Measurements from ENCODE around the gene ENO3.
A peak's percentile ranks its signal among the peaks of the same experiment; 100 is the strongest.
"Not testable (repeated sequence)": the region's sequence is repeated elsewhere in the genome, so short reads cannot be mapped to it uniquely, and the experiment has no call there.

ENO3 gene

GRCh38 chr17:4950746-4951204 lies at the start of gene ENO3:
Gene ENO3, plus strand, starts transcription at chr17:4951119. Its CDS starts 711 bp downstream, at chr17:4951830.
- no peak for DNase-seq

GRCh38 chr17:4901648-4902344 lies 49.1 kb upstream of the ENO3 start:
- DNase-seq, result no peak

GRCh38 chr17:4902540-4902939 lies 48.4 kb upstream of the ENO3 start:
- no peak for DNase-seq

GRCh38 chr17:4903051-4903818 lies 47.7 kb upstream of the ENO3 start, which contains the start of gene CHRNE:
Gene CHRNE, minus strand, starts transcription at chr17:4903098. Its CDS starts 35 bp downstream, at chr17:4903063.
- DNase-seq, result peak; percentile 54

DNA sequence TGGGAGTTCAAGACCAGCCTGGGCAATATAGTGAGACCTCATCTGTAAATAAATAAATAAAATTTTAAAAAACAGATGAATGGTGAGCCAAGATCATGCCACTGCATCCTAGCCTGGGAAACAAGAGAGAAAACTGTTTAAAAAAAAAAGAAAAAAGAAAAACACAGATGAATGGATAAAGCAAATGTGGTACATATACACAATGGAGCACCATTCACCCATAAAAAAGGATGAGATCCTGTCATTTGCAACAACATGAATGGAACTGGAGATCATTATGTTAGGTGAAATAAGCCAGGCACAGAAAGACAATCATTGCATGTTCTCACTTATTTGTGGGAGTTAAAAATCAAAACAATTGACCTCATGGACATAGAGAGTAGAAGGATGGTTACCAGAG lies 44.3 kb upstream of the ENO3 start:
- not testable (repeated sequence) for DNase-seq

- no peak for DNase-seq
Measured at GRCh38 chr17:4908301-4908700, 42.6 kb upstream of the ENO3 start.

DNA sequence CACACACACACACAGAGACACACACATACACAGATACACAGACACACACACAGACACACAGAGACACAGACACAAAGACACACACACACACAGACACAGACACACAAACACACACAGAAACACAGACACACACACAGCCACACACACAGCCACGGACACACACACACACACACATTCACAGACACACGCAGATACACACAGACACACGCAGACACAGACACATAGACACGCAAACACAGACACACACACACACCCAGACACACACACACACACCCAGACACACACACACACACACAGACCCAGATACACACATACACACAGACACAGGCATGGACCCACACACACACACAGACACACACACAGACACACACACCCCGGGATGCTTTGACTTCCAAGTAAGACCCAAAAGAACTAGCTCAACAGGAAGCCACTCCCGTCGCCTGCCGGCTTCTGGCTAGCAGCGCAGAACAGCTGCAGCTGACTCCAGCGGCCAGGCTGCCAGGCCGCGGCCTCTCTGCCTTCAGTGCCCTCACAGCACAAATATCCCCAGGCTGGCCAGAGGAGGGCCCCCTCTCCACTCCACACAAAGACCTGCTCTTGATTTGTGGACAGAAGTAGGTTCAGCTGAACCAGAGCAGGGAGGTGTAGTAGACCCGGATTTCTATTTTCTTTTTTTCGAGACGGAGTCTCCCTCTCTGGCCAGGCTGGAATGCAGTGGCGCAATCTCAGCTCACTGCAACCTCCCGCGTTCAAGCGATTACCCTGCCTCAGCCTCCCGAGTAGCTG lies 42.0 kb upstream of the ENO3 start:
- peak; percentile 47 for DNase-seq

DNA sequence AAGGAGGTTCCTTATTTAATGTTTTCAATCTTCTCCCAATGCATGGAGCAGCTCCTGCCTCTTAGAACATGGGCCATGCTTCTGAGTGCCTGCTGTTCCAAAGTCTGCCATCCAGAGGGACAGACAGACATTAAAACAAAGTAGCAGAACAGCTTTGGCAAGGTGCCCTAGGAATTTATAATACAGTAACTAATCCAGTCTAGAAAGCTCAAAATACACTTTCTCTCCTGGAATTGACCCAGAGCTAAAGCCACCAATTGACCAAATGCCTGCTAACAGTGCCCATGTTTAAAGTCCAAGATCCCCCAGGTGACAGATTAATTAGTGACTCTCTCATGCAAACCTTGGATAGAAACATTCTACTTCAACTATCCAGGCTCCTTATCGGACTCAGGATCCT lies 36.9 kb upstream of the ENO3 start:
- DNase-seq, result no peak

- not testable (repeated sequence) for DNase-seq
Measured at GRCh38 chr17:4914551-4914950, 36.4 kb upstream of the ENO3 start.

DNA sequence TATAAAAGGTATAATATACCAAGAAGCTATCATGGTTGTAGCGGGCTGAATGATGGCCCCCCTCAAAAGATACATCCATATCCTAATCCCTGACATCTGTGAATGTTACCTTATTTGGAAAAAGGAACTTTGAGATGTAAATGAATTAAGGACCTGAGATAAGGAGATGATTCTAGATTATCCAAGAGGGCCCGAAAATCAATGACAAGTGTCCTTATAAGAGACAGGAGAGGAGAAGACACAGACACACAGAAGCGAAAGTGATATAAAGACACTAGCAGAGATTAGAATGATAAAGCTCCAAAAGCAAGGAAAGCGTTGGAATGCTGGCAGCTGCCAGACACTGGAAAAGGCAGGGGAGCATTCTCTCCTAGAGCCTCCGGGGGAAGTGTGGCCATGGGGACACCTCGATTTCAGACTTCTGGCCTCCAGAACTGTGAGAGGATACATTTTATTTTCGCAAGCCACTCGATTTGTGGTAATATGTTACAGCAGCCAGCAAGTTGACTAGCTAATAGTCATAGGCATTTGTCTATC lies 31.3 kb upstream of the ENO3 start:
- no peak for DNase-seq

- no peak for DNase-seq
Measured at GRCh38 chr17:4920351-4921048, 30.4 kb upstream of the ENO3 start.

GRCh38 chr17:4921320-4921719 lies 29.6 kb upstream of the ENO3 start:
- no peak for DNase-seq

DNA sequence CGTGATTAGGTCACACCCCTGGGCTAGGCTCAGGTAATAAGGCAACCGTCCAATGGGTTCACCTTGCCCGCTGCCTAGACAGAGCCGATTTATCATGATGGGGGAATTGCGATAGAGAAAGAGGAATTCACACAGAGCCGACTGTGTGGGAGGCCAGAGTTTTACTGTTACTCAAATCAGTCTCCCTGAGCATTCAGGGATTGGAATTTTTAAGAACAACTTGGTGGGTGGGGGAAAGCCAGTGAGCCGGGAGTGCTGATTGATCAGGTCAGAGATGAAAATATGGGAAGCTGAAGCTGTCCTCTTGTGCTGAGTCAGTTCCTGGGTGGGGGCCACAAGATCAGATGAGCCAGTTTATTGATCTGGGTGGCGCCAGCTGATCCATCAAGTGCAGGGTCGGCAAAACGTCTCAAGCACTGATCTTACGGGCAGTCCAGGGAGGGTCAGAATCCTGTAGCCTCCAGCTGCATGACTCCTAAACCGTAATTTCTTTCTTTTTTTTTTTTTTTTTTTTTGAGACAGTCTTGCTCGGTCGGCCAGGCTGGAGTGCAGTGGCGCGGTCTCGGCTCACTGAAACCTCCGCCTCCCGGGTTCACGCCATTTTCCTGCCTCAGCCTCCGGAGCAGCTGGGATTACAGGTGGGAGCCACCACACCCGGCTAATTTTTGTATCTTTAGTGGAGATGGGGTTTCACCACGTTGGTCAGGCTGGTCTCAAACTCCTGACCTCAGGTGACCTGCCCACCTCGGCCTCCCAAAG lies 24.2 kb upstream of the ENO3 start:
- DNase-seq, result not testable (repeated sequence)

DNA sequence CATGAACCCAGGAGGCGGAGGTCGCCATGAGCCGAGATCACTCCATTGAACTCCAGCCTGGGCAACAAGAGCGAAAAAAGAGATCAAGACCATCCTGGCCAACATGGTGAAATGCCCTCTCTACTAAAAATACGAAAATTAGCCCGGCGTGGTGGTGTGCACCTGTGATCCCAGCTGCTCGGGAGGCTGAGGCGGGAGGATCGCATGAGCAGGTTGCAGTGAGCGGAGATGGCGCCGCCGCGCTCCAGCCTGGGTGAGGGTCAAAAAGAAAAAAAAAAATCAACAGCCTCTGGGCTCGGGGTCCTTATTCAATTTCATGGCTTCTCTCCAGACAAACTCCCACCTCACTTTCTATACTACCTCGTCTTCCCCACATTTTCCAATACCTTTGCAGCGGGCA lies 22.0 kb upstream of the ENO3 start:
- DNase-seq, result no peak

- no peak for DNase-seq
Measured at GRCh38 chr17:4931963-4932362, 19.0 kb upstream of the ENO3 start, which contains the start of gene GP1BA. Gene GP1BA, plus strand, starts transcription at chr17:4932277. Its CDS starts 328 bp downstream, at chr17:4932605.

DNA sequence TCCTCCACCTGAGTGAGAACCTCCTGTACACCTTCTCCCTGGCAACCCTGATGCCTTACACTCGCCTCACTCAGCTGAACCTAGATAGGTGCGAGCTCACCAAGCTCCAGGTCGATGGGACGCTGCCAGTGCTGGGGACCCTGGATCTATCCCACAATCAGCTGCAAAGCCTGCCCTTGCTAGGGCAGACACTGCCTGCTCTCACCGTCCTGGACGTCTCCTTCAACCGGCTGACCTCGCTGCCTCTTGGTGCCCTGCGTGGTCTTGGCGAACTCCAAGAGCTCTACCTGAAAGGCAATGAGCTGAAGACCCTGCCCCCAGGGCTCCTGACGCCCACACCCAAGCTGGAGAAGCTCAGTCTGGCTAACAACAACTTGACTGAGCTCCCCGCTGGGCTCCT lies 18.2 kb upstream of the ENO3 start:
- no peak for DNase-seq

DNA sequence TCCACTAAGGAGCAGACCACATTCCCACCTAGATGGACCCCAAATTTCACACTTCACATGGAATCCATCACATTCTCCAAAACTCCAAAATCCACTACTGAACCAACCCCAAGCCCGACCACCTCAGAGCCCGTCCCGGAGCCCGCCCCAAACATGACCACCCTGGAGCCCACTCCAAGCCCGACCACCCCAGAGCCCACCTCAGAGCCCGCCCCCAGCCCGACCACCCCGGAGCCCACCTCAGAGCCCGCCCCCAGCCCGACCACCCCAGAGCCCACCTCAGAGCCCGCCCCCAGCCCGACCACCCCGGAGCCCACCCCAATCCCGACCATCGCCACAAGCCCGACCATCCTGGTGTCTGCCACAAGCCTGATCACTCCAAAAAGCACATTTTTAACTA lies 17.3 kb upstream of the ENO3 start:
- no peak for DNase-seq

GRCh38 chr17:4934173-4934979 lies 16.5 kb upstream of the ENO3 start:
- DNase-seq, result no peak

GRCh38 chr17:4935650-4936049 lies 15.3 kb upstream of the ENO3 start:
- DNase-seq, result no peak

GRCh38 chr17:4936436-4936835 lies 14.5 kb upstream of the ENO3 start:
- DNase-seq, result no peak

DNA sequence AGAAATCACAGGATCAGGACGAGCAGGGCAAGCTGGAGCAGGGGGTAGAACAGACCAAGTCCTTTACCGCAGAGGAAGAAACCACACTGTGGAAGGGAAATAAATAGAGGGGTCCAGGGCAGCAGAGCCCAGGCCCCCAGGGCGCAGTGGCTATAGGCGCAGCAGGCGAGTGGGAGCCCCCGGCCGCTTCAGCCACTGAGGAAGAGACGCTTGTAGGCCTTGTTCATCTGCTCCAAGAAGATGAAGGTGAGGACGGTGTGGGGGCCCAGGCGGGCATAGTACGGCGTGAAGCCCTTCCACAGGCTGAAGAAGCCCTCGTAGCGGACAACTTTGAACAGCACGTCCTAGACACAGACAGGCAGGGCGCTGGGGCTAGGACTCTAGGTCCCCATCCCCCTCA lies 13.4 kb upstream of the ENO3 start:
- DNase-seq, result no peak
